ENCODE results near the gene SEMA4B. TPM values are rescaled to one million over a fixed set of nuclear protein-coding genes. Genes with fewer than 3 reads are reported as not detected.
A peak's percentile ranks its signal among the peaks of the same experiment; 100 is the strongest.

SEMA4B gene
- polyA plus RNA-seq, 12 donors, result 3.5 to 19.7 (median 6.4) TPM; not detected in 1

GRCh38 chr15:90225047-90225446 is 23.9 kb downstream of the SEMA4B start:
- DNase-seq, result no peak

GRCh38 chr15:90225504-90226234 is 24.5 kb downstream of the SEMA4B start:
- no peak for DNase-seq

DNA sequence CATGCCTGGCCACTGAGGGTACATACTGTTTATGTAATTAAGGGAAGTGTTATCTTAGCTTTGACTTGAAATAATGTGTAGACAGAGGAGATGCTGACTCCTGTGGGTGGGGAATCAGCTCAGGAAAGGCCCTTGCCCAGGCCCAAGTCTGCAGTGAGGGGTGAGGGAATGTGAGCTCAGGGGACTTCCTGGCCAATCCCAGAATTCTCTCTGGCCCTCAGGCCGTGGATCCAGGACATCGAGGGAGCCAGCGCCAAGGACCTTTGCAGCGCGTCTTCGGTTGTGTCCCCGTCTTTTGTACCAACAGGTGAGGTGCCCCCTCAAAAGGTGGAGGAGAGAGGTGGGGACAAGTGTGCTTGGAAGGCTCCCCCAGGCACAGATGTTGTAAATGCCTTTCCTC is 26.2 kb downstream of the SEMA4B start:
- no peak for DNase-seq

DNA sequence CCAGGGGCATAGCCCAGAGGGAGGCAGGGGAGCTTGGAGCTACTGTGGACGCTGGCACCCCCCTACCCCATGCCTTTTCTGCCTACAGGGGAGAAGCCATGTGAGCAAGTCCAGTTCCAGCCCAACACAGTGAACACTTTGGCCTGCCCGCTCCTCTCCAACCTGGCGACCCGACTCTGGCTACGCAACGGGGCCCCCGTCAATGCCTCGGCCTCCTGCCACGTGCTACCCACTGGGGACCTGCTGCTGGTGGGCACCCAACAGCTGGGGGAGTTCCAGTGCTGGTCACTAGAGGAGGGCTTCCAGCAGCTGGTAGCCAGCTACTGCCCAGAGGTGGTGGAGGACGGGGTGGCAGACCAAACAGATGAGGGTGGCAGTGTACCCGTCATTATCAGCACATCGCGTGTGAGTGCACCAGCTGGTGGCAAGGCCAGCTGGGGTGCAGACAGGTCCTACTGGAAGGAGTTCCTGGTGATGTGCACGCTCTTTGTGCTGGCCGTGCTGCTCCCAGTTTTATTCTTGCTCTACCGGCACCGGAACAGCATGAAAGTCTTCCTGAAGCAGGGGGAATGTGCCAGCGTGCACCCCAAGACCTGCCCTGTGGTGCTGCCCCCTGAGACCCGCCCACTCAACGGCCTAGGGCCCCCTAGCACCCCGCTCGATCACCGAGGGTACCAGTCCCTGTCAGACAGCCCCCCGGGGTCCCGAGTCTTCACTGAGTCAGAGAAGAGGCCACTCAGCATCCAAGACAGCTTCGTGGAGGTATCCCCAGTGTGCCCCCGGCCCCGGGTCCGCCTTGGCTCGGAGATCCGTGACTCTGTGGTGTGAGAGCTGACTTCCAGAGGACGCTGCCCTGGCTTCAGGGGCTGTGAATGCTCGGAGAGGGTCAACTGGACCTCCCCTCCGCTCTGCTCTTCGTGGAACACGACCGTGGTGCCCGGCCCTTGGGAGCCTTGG is 27.0 kb downstream of the SEMA4B start:
- DNase-seq, result no peak

DNA sequence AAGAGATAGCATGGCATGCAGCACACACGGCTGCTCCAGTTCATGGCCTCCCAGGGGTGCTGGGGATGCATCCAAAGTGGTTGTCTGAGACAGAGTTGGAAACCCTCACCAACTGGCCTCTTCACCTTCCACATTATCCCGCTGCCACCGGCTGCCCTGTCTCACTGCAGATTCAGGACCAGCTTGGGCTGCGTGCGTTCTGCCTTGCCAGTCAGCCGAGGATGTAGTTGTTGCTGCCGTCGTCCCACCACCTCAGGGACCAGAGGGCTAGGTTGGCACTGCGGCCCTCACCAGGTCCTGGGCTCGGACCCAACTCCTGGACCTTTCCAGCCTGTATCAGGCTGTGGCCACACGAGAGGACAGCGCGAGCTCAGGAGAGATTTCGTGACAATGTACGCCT is 27.8 kb downstream of the SEMA4B start:
- DNase-seq, result no peak

DNA sequence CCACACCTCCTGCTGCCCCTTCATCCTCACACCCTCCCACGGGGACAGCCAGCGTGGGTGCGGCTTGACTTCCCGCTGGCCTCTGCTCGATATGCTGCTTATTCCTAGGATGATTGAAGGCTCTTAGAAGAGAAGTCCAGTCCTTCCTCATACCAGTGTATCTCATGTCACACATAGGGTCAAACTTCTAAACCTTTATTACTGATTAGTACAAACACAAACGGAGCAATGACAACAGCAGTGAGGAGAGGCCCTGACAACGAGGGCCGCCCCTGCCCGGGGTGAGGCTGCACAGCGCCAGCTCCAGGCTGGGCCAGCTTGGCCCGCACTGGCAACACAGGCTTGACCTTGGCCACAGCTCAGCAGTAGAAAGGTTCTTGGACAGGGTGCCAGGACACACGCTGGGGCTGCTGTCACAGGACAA is 29.0 kb downstream of the SEMA4B start:
- DNase-seq, result no peak

DNA sequence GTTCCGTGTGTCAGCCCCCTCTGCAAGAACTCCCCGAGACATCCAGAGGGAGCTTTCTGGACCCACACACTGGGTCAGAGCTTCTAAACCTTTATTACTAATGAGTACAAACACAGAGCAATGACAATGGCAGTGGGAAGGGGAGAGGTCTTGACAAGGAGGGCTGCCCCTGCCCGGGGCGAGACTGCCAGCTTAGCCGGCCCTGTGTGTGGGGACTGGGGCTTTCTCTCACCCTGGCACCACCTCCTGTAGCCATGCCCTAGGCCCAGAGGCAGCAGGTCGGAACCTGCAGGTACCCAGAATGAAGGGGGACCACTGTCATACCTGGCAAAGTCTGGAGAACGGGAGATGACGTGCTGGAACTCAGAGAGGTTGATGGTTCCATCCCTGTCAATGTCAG is 29.5 kb downstream of the SEMA4B start:
- no peak for DNase-seq

- no peak for DNase-seq
Observed at GRCh38 chr15:90231028-90232017, 30.2 kb downstream of the SEMA4B start.

GRCh38 chr15:90232196-90232595 is 31.1 kb downstream of the SEMA4B start:
- no peak for DNase-seq

DNA sequence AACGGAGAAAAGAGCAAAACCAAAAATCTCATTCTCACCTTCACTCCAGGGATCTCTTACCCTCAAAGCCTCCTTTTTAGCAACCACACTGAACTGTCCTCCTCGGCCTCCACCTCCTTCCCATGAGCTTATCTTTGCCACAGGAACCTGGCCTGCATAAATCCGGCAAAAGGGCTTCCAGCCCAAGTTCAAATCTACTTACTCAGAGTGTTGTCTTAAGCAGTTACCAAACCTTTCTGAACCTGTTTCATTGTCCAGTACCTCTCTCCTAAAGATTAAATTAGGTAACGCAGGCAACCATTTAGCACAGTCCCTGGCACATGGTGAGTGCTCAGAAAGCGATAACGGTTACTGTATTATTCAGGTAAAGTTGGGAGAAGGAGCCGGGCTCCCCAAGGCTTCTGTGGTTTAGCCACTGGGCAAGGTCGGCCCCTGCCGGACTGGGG is 31.8 kb downstream of the SEMA4B start:
- DNase-seq, result no peak

DNA sequence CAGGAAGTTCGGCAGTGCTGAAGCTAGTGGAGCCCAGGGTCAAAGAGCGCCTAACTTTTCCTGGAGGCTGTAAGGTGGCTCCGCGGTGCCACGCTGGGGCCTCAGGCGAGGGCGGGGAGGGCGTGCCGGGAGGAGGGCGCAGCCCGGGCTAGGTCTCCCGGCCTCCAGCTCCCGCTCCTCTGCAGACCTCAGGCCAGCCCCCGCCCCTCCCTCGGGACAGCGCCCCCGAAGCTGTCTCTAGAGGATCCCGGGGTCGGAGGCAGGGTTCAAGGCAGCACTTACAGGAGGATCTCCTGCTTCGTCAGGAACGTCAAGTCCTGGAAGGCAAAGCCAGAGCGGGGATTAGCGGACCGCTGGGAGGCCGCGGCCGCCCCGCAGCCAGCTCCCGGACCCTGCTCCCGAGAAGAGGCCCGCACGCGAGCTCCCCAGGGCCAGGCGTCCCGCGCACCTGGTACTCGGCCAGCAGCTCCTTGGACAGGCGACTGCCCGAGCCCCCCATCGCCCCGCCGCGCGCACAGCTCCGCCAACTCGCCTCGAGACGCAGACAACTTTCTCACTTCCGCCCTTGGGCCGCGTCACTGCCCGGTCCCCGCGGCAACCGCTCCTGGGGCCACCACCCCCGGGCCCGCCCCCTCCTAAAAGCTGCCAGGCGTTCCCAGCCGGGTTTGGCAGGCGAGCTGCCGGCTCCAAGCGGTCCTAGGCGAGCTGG is 32.4 kb downstream of the SEMA4B start, which contains the start of gene CIB1:
Gene CIB1, minus strand, starts transcription at position 555 of the 709 bp plus-strand sequence. Its CDS starts 56 bp downstream, at position 499.
- DNase-seq, result peak; percentile 96

DNA sequence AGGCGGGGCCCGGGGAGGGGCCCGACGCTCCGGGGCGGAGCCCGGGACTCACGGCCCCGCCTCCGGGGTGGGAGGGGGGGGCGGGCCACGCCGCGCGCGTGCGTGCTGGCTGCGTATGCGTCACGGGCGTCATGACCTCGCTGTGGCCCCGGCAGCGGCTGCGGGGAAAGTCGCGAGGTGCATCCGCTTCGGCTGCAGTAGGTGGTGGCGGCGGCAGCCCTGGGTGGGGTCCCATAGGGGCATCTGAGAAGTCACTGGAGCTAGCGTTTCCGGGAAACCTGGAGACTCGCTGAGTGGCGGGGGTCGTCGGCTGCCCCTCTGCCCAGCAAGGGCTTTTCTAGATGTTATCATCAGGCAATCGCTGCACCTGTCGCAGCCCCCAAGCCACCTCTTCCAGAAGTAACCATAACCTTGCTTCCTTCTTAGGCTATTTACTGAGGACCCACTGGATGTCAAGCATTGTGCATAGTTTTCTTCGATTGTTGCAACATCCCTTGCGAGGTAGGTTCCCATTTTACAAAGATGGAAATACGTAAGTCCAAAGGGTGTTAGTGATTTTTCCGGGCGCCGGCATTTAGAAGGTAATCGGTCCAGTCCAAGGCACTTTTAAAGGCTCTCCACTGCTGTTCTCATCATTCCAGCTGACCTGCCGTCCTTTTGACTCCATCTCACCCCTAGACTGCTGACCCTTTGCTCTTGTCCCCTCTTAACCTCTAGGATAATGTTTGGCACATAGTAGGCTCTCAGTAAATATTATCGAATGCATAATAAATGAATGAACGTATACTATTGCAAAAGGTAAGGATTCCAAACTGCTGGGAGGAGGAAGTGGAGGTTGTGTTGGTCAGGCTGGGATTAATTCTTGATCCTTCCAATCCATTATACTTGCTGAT is 33.2 kb downstream of the SEMA4B start, which contains the start of gene GDPGP1:
Gene GDPGP1, plus strand, starts transcription at position 114 of the 893 bp plus-strand sequence. CDS start 6,700 bp downstream, outside the sequence.
- no peak for DNase-seq

DNA sequence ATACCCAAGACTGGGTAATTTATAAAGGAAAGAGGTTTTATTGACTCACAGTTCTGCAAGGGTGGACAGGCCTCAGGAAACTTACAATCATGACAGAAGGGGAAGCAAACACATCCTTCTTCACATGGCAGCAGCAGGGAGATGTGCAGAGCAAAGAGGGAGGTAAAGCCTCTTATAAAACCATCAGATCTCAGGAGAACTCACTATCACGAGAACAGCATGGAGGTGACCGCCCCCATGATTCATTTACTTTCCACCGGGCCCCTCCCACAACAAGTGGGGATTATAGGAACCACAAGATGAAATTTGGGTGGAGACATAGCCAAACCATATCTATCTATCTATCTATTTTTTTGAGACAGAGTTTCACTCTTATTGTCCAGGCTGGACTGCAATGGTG is 38.2 kb downstream of the SEMA4B start:
- no peak for DNase-seq

DNA sequence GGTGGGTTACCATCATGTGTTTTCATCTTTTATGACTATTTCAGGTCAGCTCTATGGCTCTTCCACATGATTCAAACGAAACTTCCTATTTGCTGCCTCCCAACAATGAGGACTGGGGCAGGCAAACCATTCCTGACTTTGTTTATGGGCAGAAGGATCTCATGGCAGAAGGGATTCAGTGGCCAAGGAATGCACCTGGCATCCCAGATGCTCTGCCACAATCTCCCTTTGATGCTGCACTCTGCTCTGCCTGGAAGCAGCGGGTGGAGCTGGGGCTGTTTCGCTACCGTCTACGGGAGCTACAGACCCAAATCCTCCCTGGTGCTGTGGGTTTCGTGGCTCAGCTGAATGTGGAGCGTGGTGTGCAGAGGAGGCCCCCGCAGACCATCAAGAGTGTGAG is 39.7 kb downstream of the SEMA4B start:
- no peak for DNase-seq

DNA sequence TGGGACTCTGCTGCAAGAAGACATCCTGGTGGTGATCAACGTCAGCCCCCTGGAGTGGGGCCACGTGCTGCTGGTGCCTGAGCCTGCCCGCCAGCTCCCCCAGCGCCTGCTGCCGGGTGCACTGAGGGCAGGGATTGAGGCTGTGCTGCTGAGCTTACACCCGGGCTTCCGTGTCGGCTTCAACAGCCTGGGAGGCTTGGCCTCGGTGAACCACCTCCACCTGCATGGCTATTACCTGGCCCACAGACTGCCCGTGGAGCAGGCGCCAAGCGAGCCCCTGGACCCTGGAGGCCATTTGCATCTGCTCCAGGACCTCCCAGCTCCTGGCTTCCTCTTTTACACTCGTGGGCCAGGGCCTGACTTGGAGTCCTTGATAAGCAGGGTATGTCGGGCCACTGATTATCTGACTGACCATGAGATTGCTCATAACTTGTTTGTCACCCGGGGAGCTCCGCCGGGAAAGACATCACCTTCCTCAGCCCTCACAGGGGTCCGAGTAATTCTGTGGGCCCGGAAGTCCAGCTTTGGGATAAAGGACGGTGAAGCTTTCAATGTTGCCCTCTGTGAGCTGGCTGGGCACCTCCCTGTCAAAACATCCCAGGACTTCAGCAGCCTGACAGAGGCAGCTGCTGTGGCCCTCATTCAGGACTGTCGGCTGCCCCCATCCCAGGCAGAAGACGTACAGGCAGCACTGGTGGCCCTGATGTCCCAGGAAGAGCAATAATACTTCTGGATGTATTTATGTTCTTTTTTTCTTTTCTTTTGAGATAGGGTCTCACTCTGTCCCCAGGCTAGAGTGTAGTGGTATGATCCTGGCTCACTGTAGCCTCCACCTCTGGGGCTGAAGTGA is 40.4 kb downstream of the SEMA4B start:
- DNase-seq, result no peak

GRCh38 chr15:90243943-90244639 is 43.0 kb downstream of the SEMA4B start:
- no peak for DNase-seq

GRCh38 chr15:90248789-90249202 is 47.7 kb downstream of the SEMA4B start:
- no peak for DNase-seq
